ENCODE results near the gene PHF24. TPM values are rescaled to one million over a fixed set of nuclear protein-coding genes. Genes with fewer than 3 reads are reported as not detected.

PHF24 gene
- total RNA-seq, 1 experiment from 2014 or later: not detected

DNA sequence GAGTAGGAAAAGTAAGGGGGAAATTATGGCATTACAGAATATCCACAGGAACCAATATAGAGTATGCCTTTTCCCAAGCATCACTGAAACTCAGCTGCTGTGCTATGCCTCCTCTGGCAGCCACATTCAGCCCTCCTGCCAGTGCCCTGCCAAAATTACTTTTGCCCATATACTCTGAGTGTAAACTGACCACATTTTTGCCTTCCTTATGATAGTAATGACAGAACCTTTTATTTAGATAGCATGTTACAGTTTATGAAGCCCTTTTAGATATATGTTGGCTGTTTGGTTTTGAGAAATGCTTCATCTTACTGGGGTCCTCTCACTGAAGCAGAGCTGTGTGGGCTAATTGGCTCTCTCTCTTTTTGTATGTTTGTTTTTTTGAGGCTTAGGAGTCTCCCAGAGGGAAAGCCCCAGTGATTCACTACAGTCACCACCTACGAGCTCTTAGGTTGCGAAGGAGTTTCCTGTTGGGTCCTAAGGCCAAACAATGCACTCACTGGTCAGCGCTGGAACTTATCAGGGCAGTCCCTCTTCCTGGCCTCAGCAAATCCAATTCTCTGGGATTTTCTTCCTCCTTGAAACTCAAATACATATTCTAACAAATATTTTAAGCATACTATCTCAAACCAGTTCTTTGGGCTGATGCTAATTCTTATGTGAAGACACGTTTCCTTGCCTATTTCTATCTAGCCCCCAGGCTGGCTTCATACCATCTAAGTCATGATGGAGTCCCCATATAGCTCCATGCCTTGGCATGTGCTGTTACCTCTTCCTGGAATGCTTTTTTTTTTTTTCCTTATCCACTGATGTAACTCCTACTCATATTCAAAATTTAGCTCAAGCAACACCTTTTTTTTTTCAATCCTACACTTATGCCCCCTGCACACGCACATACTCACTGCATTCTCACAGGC lies 3.7 kb downstream of the PHF24 start:
- CTCF ChIA-PET: interaction anchor here (1.1 kb wide), 1 partner anchor 62 kb away, joined by 3 read pairs; no protein-coding TSS in a partner anchor
- POLR2A ChIA-PET: no interaction called here
- Mint-ChIP-seq H3K4me1 (ENCODE audit: low read depth, unreplicated experiment) (no peaks in the 10 kb centered on the region), H3K27ac (ENCODE audit: unreplicated experiment) (no peak overlapping the region), H3K36me3 (ENCODE audit: insufficient read depth, unreplicated experiment) (no peaks in the 10 kb centered on the region), H3K27me3 (ENCODE audit: insufficient read depth, unreplicated experiment) (peaks cover 13% of the 10 kb centered on the region), H3K9me3 (ENCODE audit: unreplicated experiment) (no peaks in the 10 kb centered on the region), H3K4me3 (ENCODE audit: unreplicated experiment) (no peak overlapping the region)
- no peaks in the 10 kb centered on the region for H3K9me3 ChIP-seq
- no TSS peak for BruUV-seq (replicated peaks)
- peaks cover 3% of the 10 kb centered on the region for H3K27me3 ChIP-seq (replicated peaks; ENCODE audit: control insufficient read depth, insufficient read depth, low read length)
- intact Hi-C loops (cut with micrococcal nuclease; ENCODE audit: unreplicated experiment): no loop called here
- H3K4me3 ChIP-seq (ENCODE audit: low read depth, low read length): no peak overlapping the region
- no peaks in the 10 kb centered on the region for H3K36me3 ChIP-seq (ENCODE audit: control insufficient read depth, insufficient read depth, low read length)
- no peak for DNase-seq
- TF ChIP-seq, protein P1, sequence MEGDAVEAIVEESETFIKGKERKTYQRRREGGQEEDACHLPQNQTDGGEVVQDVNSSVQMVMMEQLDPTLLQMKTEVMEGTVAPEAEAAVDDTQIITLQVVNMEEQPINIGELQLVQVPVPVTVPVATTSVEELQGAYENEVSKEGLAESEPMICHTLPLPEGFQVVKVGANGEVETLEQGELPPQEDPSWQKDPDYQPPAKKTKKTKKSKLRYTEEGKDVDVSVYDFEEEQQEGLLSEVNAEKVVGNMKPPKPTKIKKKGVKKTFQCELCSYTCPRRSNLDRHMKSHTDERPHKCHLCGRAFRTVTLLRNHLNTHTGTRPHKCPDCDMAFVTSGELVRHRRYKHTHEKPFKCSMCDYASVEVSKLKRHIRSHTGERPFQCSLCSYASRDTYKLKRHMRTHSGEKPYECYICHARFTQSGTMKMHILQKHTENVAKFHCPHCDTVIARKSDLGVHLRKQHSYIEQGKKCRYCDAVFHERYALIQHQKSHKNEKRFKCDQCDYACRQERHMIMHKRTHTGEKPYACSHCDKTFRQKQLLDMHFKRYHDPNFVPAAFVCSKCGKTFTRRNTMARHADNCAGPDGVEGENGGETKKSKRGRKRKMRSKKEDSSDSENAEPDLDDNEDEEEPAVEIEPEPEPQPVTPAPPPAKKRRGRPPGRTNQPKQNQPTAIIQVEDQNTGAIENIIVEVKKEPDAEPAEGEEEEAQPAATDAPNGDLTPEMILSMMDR (IDR thresholded peaks at IDR 0.05; ENCODE audit: insufficient read depth in 1 of 2, low read depth in 1 of 2, low read length in 1 of 2, severe bottlenecking in 1 of 2, unreplicated experiment in 1 of 2): no peak
- 0 out of 2 replicates have a peak, but pooled peaks cover 3% of the 10 kb centered on the region for H3K4me1 ChIP-seq

DNA sequence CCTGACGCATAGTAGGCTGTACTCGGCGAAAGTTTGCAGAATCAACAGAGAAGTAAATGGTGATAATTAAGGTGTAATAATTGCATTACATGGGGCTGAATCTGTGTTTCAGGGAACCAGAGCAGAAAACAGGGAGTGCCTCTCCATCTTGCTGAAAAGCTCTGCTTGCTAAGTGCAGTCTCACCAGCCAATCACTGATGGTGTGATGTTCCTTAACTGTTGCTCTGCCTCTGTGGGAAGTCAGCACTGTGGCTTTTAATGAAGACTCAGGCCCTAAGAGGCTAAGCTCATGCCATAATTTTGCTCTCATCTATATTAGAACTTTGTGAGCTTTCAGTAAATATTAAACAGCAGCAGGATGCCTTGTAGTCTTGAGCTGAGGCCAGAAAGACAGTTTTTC lies 4.5 kb downstream of the PHF24 start:
- ChIA-PET POLR2A (no interaction called here), CTCF (interaction anchor here (1.1 kb wide), 1 partner anchor 63 kb away, joined by 3 read pairs; no protein-coding TSS in a partner anchor)
- Mint-ChIP-seq H3K4me1 (ENCODE audit: low read depth, unreplicated experiment) (no peaks in the 10 kb centered on the region), H3K4me3 (ENCODE audit: unreplicated experiment) (no peak overlapping the region), H3K9me3 (ENCODE audit: unreplicated experiment) (no peaks in the 10 kb centered on the region), H3K27ac (ENCODE audit: unreplicated experiment) (no peak overlapping the region), H3K27me3 (ENCODE audit: insufficient read depth, unreplicated experiment) (peaks cover 13% of the 10 kb centered on the region), H3K36me3 (ENCODE audit: insufficient read depth, unreplicated experiment) (no peaks in the 10 kb centered on the region)
- no peak for DNase-seq
- Histone ChIP-seq H3K4me3 (ENCODE audit: low read depth, low read length) (no peak overlapping the region), H3K9me3 (no peaks in the 10 kb centered on the region), H3K27me3 (replicated peaks; ENCODE audit: control insufficient read depth, insufficient read depth, low read length) (peaks cover 3% of the 10 kb centered on the region), H3K4me1 (0 out of 2 replicates have a peak, but pooled peaks cover 3% of the 10 kb centered on the region), H3K36me3 (ENCODE audit: control insufficient read depth, insufficient read depth, low read length) (no peaks in the 10 kb centered on the region)
- TF ChIP-seq, protein P1 (IDR thresholded peaks at IDR 0.05; ENCODE audit: insufficient read depth in 1 of 2, low read depth in 1 of 2, low read length in 1 of 2, severe bottlenecking in 1 of 2, unreplicated experiment in 1 of 2): no peak
- intact Hi-C loops (cut with micrococcal nuclease; ENCODE audit: unreplicated experiment): no loop called here
- no TSS peak for BruUV-seq (replicated peaks)

DNA sequence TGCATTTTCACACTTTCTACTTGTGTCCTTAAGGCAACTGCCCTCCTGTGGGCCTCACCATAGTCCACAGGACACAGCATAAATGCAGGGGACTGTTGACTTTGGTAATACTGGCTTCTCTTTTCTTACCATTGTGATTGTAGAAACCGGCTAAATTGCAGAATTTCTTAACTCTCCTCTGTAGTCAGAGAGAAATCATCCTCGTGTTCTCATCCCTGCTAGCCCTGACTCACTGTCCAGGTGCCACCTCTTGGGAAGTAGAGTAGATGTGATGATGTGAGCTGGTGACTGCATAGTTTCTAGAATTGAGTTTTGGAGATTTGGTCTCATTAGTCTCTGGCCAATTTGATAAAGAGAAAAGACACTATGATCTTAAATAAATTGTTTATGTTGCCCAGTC lies 5.5 kb downstream of the PHF24 start:
- Histone ChIP-seq H3K4me3 (ENCODE audit: low read depth, low read length) (no peak overlapping the region), H3K36me3 (ENCODE audit: control insufficient read depth, insufficient read depth, low read length) (no peaks in the 10 kb centered on the region), H3K4me1 (no peaks in the 10 kb centered on the region), H3K27me3 (replicated peaks; ENCODE audit: control insufficient read depth, insufficient read depth, low read length) (peaks cover under 1% of the 10 kb centered on the region), H3K9me3 (no peaks in the 10 kb centered on the region)
- Mint-ChIP-seq H3K4me3 (ENCODE audit: unreplicated experiment) (no peak overlapping the region), H3K4me1 (ENCODE audit: low read depth, unreplicated experiment) (no peaks in the 10 kb centered on the region), H3K36me3 (ENCODE audit: insufficient read depth, unreplicated experiment) (no peaks in the 10 kb centered on the region), H3K9me3 (ENCODE audit: unreplicated experiment) (no peaks in the 10 kb centered on the region), H3K27ac (ENCODE audit: unreplicated experiment) (no peak overlapping the region), H3K27me3 (ENCODE audit: insufficient read depth, unreplicated experiment) (peaks cover 13% of the 10 kb centered on the region)
- no TSS peak for BruUV-seq (replicated peaks)
- CTCF ChIA-PET: no interaction called here
- POLR2A ChIA-PET: no interaction called here
- intact Hi-C loops (cut with micrococcal nuclease; ENCODE audit: unreplicated experiment): no loop called here
- TF ChIP-seq, protein P1 (IDR thresholded peaks at IDR 0.05; ENCODE audit: insufficient read depth in 1 of 2, low read depth in 1 of 2, low read length in 1 of 2, severe bottlenecking in 1 of 2, unreplicated experiment in 1 of 2): no peak
- DNase-seq: no peak

Data from Caco-2 (cell line).